Measurements from ENCODE around the gene DAB2IP. TPM values are rescaled to one million over a fixed set of nuclear protein-coding genes. Genes with fewer than 3 reads are reported as not detected.

The DAB2IP gene
- total RNA-seq, 2 donors from 2014 or later: 51.6 to 83.2 TPM

GRCh38 chr9:121685146-121685794 lies 33.8 kb downstream of the DAB2IP start:
- Histone ChIP-seq H3K27me3 (replicated peaks; ENCODE audit: insufficient read depth) (no peaks in the 10 kb centered on the region), H3K9me3 (no peaks in the 10 kb centered on the region), H3K4me1 (replicated peaks) (no peaks in the 10 kb centered on the region), H3K36me3 (no peaks in the 10 kb centered on the region), H3K4me3 (no peak overlapping the region), H3K27ac (no peak overlapping the region)
- DNase-seq (ENCODE audit: low spot score): no peak
- intact Hi-C loops (cut with DNase I): loop anchor here (5.0 kb wide), 2 partner anchors 138 to 307 kb away; no protein-coding TSS in a partner anchor
- TF ChIP-seq POLR2A (IDR thresholded peaks at IDR 0.05) (no peak), POLR2AphosphoS5 (IDR thresholded peaks at IDR 0.05) (no peak), CTCF (IDR thresholded peaks at IDR 0.05) (no peak)
- WGBS: 87% methylated on average over 14 of the region's 14 CpGs

- TF ChIP-seq POLR2A (IDR thresholded peaks at IDR 0.05) (no peak), CTCF (IDR thresholded peaks at IDR 0.05) (no peak), POLR2AphosphoS5 (IDR thresholded peaks at IDR 0.05) (no peak)
These were observed 34.5 kb downstream of the DAB2IP start for GRCh38 chr9:121685795-121686377.

GRCh38 chr9:121686930-121687541 lies 35.6 kb downstream of the DAB2IP start:
- no peaks in the 10 kb centered on the region for H3K9me3 ChIP-seq
- H3K4me1 ChIP-seq (replicated peaks): no peaks in the 10 kb centered on the region
- WGBS: 64% methylated on average over 3 of the region's 3 CpGs
- no peaks in the 10 kb centered on the region for H3K27me3 ChIP-seq (replicated peaks; ENCODE audit: insufficient read depth)
- DNase-seq (ENCODE audit: low spot score): peak; percentile 74
- H3K36me3 ChIP-seq: no peaks in the 10 kb centered on the region
- H3K4me3 ChIP-seq: no peak overlapping the region
- no peak overlapping the region for H3K27ac ChIP-seq
- no peak for TF ChIP-seq POLR2A (IDR thresholded peaks at IDR 0.05)
- TF ChIP-seq POLR2AphosphoS5 (IDR thresholded peaks at IDR 0.05): no peak
- TF ChIP-seq CTCF (IDR thresholded peaks at IDR 0.05): peak; percentile 57 to 91 (median 81)
- intact Hi-C loops (cut with DNase I): loop anchor here (5.0 kb wide), 2 partner anchors 140 to 305 kb away; no protein-coding TSS in a partner anchor

More at GRCh38 chr9:121685795-121686377, 34.5 kb downstream of the DAB2IP start:
- Histone ChIP-seq H3K36me3 (no peaks in the 10 kb centered on the region), H3K4me1 (replicated peaks) (no peaks in the 10 kb centered on the region), H3K4me3 (no peak overlapping the region), H3K9me3 (no peaks in the 10 kb centered on the region), H3K27ac (no peak overlapping the region), H3K27me3 (replicated peaks; ENCODE audit: insufficient read depth) (no peaks in the 10 kb centered on the region)
- 97% methylated on average over 3 of the region's 3 CpGs for WGBS
- no peak for DNase-seq (ENCODE audit: low spot score)
- intact Hi-C loops (cut with DNase I): loop anchor here (5.0 kb wide), 2 partner anchors 139 to 306 kb away; no protein-coding TSS in a partner anchor

GRCh38 chr9:121688146-121688680 lies 36.8 kb downstream of the DAB2IP start:
- no peaks in the 10 kb centered on the region for H3K9me3 ChIP-seq
- no peaks in the 10 kb centered on the region for H3K36me3 ChIP-seq
- H3K27me3 ChIP-seq (replicated peaks; ENCODE audit: insufficient read depth): no peaks in the 10 kb centered on the region
- H3K27ac ChIP-seq: no peak overlapping the region
- no peak for DNase-seq (ENCODE audit: low spot score)
- no peak for TF ChIP-seq POLR2AphosphoS5 (IDR thresholded peaks at IDR 0.05)
- no peak for TF ChIP-seq POLR2A (IDR thresholded peaks at IDR 0.05)
- no peak for TF ChIP-seq CTCF (IDR thresholded peaks at IDR 0.05)
- H3K4me3 ChIP-seq: no peak overlapping the region
- intact Hi-C loops (cut with DNase I): loop anchor here (5.0 kb wide), 2 partner anchors 141 to 304 kb away; no protein-coding TSS in a partner anchor
- 87% methylated on average over 12 of the region's 12 CpGs for WGBS
- no peaks in the 10 kb centered on the region for H3K4me1 ChIP-seq (replicated peaks)

All from prostate gland (tissue), 2 donors.